ENCODE results near the gene DBH. TPM values are rescaled to one million over a fixed set of nuclear protein-coding genes. Genes with fewer than 3 reads are reported as not detected.
"Not testable (repeated sequence)": the region's sequence is repeated elsewhere in the genome, so short reads cannot be mapped to it uniquely, and the experiment has no call there.

The DBH gene
- total RNA-seq, 1 donor from 2014 or later, result not detected

DNA sequence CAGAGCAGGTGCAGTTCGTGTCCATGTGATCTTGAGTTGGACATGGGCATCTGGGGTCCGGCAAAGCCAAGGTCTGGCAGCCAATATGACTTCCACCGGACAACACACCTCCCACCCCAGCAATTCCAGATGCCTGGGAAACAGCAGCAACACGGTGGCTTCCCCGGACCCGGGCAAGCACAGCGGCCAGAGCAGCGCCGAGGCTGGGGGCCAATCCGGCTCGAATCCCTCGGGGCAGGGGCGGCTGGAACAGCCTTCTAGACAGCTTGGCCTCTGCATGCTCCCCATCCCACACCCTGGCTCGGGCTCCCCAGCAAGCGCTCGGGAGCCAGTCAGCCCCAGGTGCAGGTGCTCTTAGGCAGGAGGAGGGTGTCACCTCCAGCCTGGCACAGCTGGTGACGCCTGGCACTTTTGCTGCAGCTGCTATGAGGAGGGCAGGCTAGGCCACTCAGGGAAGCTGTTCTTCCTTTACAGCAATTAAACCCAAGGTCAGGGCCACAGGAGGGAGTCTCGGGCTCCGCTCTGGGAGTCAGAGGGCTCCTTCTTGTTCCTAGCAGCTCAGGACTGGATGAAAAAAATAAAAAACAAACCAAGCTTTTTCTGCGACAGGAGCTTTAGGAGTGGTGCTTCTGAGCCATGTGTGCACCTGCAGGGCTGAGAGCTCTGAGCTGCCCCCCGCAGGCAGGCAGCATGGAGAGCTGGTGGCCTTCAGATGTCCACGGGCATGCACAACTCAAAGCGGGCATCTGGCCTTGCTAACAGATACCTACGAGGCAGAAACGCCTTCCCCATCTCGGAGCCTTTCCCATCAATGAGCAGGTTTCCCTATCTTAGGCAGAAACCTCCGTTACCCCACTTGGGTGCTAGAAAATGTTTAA lies 28.2 kb downstream of the DBH start:
- DNase-seq (ENCODE audit: low read depth, low spot score), result no peak

DNA sequence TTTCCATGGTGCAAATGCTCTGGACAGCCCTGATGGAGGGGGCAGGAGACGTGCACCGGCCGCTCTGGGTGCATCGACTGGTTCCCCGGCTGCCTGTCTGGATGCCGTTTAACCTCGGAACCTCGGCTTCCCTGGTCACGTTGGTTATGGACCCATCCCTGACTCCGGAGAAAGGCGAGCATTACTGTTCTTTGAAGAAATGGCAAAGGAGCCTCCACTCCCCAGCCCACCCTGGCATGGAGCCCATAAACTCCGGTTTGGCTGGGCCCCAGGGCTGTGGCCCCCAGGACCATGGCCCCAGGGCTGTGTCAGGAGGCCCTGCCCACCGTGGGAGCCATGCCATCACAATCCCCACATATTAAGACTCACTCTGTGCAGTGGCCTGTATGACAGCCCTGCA lies 28.9 kb downstream of the DBH start:
- no peak for DNase-seq (ENCODE audit: low read depth, low spot score)

DNA sequence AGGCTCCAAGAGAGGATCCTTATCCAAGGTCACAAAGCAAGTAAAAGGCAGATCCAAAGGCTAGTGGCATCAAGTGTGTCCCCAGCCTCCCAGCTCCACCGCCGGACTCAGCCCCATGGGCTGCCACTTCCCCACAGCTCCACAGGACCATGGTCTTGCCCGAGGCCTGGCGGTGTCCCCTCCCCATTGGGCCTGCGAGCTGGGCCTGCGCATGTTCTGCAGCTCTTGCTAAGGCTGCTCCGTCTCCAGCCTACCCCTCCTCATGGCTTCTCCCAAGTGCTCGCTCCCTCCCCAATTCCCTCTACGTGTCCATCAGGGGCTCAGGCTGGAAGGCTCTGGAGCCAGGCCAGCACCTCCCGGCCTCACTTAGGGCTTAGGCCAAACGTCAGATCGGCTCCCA lies 29.4 kb downstream of the DBH start:
- DNase-seq (ENCODE audit: low read depth, low spot score), result no peak

DNA sequence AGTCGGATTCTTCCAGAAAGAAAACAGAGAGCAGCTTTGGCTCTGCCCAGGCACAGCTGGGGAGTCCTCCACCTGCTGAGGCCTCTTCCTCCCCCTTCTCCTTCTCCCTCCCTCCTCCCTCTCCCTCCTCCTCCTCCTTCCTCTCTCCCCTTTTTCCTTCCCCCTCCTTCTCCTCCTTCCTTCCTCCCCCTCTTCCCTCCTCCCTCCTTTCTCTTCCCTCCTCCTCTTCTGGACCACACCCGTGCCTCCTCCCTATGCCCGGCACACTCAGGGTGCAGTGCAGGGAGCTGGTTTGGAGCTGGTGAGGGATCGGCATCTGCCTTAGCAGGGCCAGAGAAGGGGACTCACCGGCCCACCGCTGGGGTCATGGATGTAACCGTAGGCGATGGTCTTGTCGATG lies 30.2 kb downstream of the DBH start:
- no peak for DNase-seq (ENCODE audit: low read depth, low spot score)

DNA sequence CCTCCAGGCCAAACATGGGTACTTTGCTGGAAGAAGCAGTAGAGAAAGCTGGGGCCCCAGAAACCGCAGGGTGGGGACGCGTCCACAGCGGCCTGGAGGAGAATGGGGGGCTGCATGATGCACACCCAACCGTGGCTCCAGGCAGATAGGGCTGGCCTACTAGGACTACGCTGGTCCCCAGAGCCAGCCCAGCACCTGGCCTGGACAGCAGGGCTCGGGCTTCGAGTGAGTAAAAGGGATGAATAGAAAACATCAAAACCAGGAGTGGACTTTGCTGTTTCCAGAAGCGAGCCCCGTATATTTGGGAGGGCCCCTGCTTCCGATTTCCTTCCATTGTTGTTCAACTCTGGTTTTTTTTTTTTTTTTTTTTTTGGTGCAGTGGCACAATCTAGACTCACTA lies 30.7 kb downstream of the DBH start:
- DNase-seq (ENCODE audit: low read depth, low spot score), result no peak

DNA sequence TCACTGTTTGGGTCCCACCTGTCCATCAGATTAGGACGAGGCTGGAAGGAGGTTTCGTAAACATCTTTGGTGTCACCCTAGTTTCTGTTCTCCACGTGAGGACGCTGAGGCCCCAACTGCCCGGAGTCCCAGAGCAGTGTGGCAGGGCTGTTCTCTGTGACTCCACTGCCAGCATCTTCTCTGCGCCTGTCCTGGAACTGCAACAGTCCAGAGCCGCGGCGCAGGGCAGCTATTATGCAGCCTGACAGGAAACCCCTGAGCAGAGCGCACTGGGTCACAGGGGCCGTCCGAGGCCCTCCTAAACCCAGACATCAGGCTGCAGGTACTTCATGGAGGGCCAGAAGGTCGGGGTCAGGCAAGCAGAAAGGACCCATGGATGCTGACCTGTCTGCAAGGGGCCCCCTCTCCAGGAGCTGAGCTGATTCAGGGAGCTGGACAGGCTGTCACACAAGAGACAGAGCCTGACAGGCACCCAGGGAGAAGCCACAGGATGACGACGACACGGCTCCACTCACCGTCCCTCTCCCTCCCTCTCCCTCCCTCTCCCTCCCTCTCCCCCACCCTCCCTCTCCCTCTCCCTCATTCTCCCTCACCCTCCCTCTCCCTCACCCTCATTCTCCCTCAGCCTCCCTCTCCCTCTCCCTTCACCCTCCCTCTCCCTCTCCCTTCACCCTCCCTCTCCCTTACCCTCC lies 31.7 kb downstream of the DBH start:
- no peak for DNase-seq (ENCODE audit: low read depth, low spot score)

DNA sequence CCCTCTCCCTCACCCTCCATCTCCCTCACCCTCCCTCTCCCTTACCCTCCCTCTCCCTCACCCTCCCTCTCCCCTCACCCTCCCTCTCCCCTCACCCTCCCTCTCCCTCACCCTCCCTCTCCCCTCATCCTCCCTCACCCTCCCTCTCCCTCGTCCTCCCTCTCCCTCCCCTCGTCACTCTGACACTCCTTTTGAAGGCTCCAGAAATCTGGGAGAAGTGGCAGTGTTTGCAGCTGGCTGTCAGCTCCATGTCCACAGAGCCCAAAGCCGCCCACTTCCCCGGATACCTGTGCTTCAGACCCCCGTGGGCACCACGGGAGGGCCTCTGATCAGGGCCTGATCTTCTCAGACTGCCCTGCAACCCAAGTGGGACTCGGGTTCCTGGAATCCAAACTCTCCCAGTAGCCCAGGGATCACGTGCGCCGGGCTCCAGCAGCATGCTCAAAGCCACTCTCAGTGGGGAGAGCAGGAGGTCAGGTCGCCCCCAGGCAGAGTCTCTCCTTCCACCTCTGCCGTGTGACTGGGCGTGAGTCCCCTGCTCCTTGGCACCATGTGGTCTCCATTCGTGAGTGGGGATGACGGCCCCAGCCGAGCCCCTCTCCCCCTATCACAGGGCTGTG lies 33.1 kb downstream of the DBH start:
- no peak for DNase-seq (ENCODE audit: low read depth, low spot score)

DNA sequence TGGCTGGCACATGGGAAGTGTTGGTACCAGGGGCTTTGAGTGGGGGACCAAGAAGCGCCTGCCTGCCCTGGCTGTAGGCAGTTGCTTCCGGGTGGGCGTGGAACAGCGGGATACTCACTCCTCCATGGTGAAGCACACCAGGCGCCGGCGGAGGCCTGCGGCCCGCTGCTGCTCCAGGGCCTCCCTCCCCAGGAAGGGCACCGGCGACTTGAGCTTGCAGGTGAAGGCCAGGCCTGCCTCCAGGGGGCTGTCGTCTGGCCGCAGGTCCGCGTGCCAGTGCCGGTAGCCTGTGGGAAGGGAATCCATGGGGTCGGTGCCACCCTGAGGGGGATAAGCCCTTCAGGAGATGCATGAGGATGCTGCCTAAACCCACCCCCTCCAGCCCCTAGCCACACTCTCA lies 34.3 kb downstream of the DBH start:
- no peak for DNase-seq (ENCODE audit: low read depth, low spot score)

DNA sequence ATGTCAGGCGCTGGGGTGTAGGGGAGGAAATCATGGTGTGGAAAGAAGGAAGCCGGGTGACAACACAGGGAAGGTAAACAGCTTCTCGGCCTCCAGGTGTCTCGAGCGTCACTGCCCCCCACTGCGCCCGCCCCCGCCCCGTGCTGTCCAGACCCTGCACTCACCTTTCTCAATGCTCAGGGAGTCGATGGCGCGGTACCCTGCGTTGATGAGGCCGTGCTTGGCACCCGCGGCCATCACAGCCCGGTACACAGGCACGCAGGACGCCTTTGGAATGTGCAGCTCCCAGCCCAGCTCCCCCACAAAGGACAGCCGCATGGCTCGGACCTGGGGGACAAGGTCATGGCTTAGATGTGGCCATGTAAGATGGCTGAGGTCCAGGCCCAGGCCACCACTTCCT lies 35.2 kb downstream of the DBH start:
- no peak for DNase-seq (ENCODE audit: low read depth, low spot score)

DNA sequence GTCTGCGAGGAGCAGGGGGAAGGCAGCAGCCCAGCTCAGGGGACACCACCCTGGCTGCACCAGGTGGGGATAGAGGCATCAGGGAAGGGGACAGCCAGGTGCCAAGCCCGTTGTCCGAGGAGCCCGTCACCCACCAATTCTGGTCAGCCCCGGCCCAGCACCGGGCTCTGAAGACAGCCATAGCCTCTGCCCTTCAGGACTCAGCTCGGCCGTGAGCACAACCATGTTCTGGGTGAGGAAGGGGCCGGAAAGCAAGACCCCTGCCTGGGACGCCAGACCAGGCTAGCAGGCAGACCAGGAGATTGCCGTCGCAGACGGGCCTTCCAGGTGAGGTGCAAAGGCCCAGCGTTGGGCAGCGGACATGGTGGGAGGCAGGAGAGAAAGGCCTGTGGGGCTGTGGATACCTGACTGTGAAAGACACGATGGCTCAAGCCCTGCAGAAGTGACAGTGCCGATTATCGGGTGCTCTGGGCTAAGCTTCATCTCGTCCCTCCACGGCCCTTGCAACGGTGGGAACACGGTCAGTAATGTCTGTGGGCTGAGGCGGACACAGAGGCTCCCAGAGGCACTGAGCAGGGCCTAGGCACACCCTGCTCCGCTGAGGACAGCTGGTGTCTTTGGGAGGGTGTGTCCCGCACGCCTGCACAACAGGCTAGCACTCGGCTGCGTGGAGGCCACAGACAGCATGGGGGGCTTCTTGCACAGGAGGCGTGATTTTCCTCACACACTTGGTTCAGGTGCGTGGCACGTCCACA lies 36.5 kb downstream of the DBH start:
- no peak for DNase-seq (ENCODE audit: low read depth, low spot score)

DNA sequence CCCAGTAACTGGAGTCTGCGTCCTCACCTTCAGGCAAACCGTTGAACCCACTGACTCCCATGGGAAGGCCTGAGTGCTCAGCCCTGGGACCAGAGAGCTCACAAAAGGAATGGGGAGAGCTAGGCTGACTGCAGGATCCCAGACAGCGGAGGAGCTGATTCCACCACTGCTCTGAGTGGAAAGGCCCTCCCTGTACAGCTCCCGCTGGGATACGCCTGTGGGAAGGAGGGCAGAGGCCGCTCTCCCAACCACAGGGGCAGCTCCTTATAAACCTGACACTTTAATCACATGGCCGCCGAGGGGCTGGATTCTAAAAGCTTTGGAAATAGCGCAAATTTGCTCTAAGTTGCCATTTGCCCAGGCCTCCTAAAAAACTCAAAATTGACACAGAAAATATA lies 37.1 kb downstream of the DBH start:
- no peak for DNase-seq (ENCODE audit: low read depth, low spot score)

DNA sequence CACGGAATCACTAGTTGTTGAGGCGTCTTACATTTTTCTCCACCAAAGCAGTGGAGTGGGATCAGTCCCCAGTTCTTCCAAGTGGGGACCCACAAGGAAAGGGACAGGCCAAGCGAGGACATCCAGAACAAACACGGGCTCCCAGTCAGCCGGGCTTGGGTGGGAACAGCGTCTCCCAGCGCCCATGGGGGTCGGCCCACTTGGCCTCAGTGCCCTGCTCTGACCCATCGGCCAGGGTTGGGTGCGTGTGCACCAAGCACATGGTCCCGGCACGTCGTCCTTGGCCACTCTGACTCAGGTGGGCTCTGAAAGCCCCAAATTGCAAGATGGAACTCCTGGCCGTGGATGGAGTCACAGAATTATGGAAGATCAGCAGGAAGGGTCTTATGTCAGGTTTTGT lies 37.9 kb downstream of the DBH start:
- no peak for DNase-seq (ENCODE audit: low read depth, low spot score)

DNA sequence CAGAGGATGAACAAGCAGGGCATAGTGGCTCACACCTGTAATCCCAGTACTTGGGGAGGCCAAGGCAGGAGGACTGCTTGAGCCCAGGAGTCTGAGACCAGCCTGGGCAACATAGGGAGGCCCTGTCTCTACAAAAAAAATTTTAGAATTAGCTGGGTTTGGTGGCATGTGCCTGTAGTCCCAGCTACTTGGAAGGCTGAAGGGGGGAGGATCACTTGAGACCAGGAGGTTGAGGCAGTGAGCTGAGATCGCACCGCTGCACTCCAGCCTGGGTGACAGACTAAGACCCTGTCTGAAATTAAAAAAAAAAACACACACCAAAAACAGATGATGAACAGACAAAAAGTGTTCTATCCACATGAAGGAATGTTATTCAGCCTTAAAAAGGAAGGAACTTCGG lies 39.6 kb downstream of the DBH start:
- DNase-seq (ENCODE audit: low read depth, low spot score), result not testable (repeated sequence)

DNA sequence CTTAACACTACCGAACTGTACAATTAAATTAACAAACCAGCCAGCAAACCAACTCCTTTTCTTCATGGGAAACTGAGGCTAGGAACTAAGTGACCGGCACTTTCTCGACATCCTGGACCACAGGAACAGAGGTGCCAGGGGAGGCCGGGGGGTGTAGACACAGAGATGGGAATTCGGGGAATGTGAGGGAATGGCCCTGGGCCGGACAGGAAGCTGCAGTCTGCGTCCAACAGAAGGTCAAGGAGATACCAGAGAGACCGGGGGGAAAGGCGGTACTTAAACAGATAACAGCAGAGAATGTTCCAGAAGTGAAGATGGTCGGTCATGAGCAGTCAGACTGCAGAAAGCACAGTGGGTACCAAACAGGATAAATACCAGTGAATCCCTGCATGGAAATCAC lies 40.3 kb downstream of the DBH start:
- no peak for DNase-seq (ENCODE audit: low read depth, low spot score)

DNA sequence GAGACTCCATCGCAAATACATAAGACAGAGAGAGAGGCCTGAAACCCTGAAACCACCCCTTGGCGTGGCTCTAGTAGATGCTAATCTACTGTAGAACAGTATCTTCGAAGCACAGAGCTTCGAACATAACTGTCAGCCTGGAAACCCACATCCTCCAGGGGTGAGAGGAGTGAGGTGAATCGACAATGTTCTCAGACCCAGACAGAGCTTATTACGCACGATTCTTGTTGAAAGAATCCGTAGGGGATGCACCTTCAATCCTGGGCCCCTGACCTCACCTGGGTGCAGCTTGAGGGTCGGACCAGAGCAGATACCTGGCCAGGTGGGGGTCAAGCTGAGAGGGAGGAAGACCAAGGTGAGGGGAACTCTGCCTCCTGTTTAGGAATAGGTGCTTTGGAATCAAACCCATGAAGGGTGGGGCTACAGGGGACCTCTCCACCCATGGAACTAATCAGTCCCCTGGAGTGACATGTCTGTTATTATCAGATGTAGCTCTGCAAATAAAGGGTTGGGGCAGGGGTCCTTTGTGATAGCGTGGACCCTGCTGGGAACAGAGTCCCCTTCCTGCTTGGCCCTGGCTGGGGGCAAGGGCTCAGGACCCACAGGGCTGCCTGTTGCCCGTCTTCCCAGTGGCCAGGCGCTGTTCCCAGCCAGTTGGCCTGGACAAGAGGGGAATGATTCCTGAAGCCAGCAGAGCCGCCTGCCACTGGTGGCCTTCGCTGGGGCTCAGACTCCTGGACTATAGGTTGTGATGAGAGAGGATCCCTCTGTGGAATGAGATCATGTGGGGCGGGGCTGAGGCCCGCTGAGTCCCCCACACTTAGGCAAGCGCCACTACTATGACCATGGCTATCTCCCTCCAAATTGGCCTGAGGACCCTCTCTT lies 41.2 kb downstream of the DBH start:
- DNase-seq (ENCODE audit: low read depth, low spot score), result no peak

DNA sequence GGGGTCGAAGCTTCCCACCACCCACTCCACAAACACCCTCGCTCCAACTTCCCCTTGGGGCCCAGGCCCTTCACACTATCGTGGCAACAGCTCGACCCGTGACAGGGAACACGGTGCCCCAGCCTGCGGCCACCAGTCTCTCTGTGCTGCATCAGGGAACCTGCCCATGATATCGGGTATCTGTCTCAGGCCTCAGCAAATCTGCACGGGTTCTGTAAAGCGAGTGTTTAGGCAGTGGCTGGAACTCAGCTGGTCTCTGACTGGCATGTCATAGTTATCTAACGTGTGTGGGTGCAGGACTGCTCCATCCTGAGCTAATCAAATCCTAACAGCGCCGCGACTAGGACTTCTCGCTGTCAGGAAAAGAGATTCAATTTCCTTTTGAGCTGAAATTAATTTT lies 42.9 kb downstream of the DBH start:
- no peak for DNase-seq (ENCODE audit: low read depth, low spot score)

DNA sequence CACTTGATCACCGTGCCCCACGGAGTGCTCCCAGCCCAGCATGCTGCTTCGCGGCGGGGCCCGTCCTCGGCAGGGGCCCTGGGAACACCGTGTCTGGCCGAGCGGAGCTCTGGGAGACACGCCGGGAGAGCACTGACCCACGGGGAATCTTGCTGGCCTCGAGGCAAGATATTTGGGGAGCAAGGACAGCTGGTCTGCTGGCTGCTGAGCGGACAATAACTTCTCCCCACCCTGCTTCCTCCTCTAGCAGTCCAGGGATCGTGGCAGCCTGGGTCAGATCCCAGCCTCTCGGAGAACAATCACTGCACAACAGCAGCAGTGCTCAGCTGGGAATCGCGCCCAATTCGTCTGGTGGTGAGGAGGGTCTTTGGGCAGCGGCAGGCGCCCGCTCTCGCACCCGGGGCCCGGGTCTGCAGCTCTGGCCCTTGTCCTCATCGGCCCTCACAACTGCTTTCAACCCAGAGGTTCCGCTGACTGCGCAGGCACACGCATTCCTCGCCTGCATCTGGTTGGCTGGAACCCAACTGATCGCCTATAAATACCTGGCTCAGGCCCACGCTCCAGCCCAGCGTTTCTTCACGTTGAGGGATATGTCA lies 43.4 kb downstream of the DBH start:
- no peak for DNase-seq (ENCODE audit: low read depth, low spot score)

DNA sequence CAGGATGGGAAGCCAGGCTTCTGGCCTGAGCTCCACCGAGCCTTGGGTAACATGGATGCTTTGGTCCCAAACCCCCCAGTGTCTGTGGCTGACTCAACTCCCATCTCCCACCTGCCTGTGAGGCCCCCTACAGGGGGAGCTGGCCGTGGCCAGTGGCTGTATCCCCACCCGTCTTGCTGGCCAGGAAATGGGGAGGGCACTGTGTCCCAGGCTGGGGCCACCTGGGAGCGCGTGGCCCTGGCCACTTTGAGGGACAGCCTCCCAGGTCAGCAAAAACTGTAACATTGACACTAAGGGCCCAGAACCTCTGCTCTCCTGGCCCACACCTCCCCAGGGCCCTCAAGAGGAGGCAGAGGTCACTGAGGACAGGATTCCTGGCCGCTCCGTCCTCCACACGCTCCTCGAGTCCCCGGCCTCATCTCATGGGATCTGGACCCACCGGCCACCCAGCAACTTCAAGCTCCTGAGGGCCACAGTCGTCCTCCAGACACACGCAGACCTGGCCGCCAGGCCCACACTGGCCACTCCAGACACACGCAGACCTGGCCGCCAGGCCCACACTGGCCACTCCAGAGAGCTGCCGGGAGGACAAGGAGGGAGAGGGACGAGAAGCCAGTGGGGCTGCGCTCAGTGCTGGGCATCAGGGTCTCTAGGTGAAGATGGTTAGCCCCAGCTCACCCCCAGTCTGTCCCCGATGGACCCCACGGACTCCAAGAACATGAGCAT lies 44.2 kb downstream of the DBH start:
- no peak for DNase-seq (ENCODE audit: low read depth, low spot score)

DNA sequence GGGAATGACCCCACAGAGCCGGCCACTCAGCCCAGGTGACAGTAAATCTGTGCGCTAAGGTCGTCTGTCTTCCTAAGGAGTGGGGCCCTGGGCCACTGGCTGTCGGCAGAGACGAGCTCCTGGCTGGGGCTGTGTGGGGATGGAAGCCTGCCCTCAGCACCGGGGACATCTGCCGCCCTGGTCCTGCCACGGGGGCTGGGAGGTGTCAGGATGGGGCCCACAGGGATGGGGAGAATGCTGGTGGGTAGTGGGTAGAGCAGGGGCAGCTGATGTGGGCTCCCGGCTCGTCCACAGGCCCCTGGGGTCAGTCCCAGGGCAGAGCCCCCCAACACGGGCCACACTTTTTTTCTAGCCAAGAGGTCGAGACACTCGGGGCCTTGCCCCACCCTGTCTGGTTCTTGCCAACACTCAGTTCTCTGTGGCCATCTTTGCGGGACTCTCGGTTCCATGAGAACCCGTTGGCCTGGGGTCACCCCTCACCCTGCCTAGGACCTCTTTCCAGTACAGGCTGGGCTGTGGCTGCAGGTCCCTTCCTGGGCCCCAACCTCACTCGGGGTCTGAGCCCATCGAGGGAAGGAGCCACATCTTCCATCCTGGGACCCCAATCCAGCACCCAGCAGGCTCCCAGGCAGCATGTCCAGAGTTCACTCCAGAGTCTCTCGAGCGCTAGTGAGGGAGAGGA lies 45.0 kb downstream of the DBH start:
- no peak for DNase-seq (ENCODE audit: low read depth, low spot score)

Data from pulmonary artery endothelial cell (primary cell).